ENCODE results near the gene MARCHF10.

DNA sequence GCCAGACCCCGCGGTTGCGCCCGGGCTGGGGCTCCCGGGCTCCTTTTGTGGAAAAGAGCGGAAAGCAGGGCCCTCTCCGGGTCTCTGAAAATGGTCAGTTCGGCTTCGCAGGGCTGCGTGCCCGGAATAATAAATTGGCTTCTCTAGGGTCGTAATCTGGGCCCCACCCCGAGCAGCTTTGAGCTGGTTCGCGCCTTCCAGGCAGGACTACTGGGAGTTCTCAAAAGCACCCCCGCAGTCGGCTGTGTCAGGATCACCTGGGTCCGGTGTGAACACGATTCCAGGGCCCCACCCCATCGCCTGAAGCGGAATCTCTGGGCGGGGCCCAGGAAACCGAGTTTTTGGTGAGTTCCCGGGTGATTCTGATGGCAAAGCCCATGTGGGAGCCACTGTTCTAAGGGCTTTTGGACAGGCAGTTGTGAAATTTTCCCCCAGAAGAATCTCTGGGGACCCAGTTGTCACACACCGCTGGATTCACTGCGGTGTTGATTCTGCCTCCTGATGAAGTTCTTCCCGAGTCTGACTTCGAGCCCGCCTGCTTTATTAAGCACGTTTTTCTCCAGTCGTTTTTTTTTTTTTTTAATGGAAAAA is 103.6 kb downstream of the MARCHF10 start:
- TF ChIP-seq CTCF (IDR thresholded peaks at IDR 0.05), result no peak
- no peak for TF ChIP-seq POLR2AphosphoS5 (IDR thresholded peaks at IDR 0.05)
- TF ChIP-seq POLR2A (IDR thresholded peaks at IDR 0.05), result no peak
- no peak for TF ChIP-seq EP300 (IDR thresholded peaks at IDR 0.05; ENCODE audit: low read depth)

Measured in transverse colon (tissue), 4 donors.